T follicular helper cell (primary cell): Measurements from ENCODE around the gene HCAR3.

Experiments
- DNase-seq: peaks from one replicate; pipeline ENCODE4 v3.0.0-alpha.2; 2020; ENCODE audit warnings: low read depth

The HCAR3 gene

DNA sequence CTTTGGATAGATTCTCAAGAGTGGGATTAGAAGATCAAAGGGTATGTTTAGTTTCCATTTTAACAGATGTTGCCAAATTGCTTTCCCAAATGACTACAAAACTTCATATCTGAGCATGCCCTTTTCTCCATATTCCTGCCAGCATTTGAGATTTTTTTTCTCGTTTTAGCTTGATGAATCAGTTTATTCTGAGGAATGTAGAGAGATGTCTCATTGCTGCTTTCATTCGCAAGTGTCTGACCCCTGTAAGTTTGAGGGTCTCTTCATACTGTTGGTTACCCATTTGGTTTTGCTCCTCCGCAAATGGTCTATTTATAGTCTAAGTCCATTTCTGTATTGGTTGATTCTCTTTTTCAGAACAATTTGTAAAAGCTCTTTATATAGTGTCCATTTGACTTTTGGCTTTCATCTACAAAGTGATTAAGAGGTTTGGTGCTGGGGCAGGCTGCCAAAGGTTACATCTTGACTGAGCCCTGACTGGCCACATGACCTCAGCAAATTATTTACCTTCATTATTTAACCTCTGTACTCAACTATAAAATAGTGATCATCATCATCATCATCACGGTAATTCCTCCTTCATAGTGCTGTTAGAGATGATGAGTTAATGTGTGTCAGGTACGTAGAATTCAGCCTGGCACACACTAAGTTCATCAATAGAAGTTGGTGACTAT, 47.1 kb downstream of the HCAR3 start:
- no peak for DNase-seq

- no peak for DNase-seq
Observed at GRCh38 chr12:122668268-122668667, 48.3 kb downstream of the HCAR3 start.

- no peak for DNase-seq
Observed at GRCh38 chr12:122665759-122666158, 50.9 kb downstream of the HCAR3 start.

GRCh38 chr12:122665349-122665748, 51.3 kb downstream of the HCAR3 start:
- DNase-seq, result no peak
